Tibial artery (tissue), 4 donors: ENCODE data around the gene PRAC1.

Experiments used
- DNase-seq, 2 donors: peaks; one replicate each; pipeline ENCODE4 v3.0.0-alpha.2; 2019
- H3K27ac ChIP-seq, 2 donors: fragments of 200-600 bp; sonication (generic) in 1 of 2; 1 replicate in 1 of 2; 2 replicates in 1 of 2; pipeline ENCODE4 v1.5.1; 2018 to 2019; ENCODE audit warnings: mild to moderate bottlenecking in 1 of 2
- H3K27me3 ChIP-seq, 2 donors: fragments of 200-600 bp; sonication (generic) in 1 of 2; one replicate each; pipeline versions ENCODE4 v1.5.1 to v1.6.0; 2016 to 2019
- H3K36me3 ChIP-seq, 3 donors: fragments of 200-600 bp; sonication (generic) in 2 of 3; one replicate each; pipeline ENCODE4 v1.5.1; 2016 to 2019; ENCODE audit warnings: mild to moderate bottlenecking in 2 of 3
- H3K4me1 ChIP-seq, 4 donors: fragments of 200-600 bp; sonication (generic) in 2 of 4; 1 replicate in 3 of 4; 2 replicates in 1 of 4; pipeline ENCODE4 v1.5.1; 2016 to 2019
- H3K4me3 ChIP-seq, 2 donors: fragments of 200-600 bp; sonication (generic) in 1 of 2; 1 replicate in 1 of 2; 2 replicates in 1 of 2; pipeline ENCODE4 v1.5.1; 2018 to 2019; ENCODE audit warnings: mild to moderate bottlenecking in 2 of 2
- H3K9me3 ChIP-seq, 3 donors: fragments of 200-600 bp; sonication (generic) in 1 of 3; one replicate each; pipeline ENCODE4 v1.5.1; 2016 to 2019
- intact Hi-C: fragments of 100-400 bp; cut with DNase I; formaldehyde crosslinking; loops from one replicate; pipeline ENCODE4 v1.15.0; 2023; ENCODE audit warnings: low total_unique reads
- TF ChIP-seq, protein P1 (sequence below), 2 experiments: fragments of 200-600 bp in 1 of 2; fragments of 450-650 bp in 1 of 2; IDR thresholded peaks; one replicate each; pipeline ENCODE4 v1.5.1; 2017 to 2019; ENCODE audit warnings: antibody characterized with exemption in 2 of 2, mild to moderate bottlenecking in 1 of 2, moderate library complexity in 1 of 2

PRAC1 gene

DNA sequence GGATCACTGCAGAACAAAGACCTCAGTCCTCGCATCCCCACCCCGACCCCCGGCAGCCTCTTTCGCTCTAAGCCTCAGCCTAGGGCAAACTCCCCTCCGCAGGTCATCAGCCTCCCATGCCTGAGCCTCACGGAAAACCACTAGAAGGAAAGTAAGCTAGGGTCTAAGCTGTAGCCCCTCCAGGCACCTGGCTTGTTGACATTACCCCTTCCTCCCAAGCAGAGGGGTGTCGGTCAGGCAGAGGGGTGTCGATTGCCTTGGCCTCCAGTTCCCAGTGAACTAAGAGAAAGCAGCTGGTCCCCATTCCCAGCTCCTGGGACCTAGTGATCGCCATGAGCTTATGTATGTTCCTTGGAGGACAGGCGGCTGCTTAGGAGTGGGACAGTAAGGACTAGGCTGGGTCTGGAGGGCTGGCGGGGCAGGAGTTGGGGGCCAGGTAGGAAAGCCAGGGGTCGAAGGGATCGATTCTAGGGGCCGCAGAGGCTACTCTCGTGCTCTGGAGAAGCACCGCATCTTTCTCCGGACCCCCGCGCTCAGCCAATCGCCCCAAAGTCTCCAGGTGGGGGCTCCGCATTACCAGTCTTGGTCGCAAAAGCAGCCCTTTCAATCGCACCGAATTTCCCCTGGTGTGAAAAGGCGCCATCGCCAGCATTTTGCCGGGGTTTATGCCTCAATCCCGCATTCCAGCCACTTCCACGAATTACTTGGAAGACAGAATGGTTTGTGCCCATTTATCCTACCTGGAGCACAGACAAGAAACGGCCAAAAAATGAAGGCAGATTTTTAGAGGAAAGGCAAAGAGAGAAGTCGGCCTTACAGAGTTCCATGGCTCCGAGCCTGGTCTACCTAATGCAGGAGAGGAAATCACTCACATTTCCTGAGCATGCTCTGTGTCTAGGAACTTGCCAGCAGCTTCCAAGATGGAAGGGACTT is 27.6 kb upstream of the PRAC1 start:
- no peak overlapping the region for H3K4me3 ChIP-seq
- no peak overlapping the region for H3K27ac ChIP-seq
- DNase-seq = no peak
- no peaks in the 10 kb centered on the region for H3K36me3 ChIP-seq
- no peaks in the 10 kb centered on the region for H3K9me3 ChIP-seq
- H3K4me1 ChIP-seq = peaks cover 0 to 15% (median 7%) of the 10 kb centered on the region in 4 donors
- intact Hi-C loops = no loop called here
- TF ChIP-seq, protein P1, sequence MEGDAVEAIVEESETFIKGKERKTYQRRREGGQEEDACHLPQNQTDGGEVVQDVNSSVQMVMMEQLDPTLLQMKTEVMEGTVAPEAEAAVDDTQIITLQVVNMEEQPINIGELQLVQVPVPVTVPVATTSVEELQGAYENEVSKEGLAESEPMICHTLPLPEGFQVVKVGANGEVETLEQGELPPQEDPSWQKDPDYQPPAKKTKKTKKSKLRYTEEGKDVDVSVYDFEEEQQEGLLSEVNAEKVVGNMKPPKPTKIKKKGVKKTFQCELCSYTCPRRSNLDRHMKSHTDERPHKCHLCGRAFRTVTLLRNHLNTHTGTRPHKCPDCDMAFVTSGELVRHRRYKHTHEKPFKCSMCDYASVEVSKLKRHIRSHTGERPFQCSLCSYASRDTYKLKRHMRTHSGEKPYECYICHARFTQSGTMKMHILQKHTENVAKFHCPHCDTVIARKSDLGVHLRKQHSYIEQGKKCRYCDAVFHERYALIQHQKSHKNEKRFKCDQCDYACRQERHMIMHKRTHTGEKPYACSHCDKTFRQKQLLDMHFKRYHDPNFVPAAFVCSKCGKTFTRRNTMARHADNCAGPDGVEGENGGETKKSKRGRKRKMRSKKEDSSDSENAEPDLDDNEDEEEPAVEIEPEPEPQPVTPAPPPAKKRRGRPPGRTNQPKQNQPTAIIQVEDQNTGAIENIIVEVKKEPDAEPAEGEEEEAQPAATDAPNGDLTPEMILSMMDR (IDR thresholded peaks at IDR 0.05) = no peak
- peaks cover 1 to 100% of the 10 kb centered on the region in 2 donors for H3K27me3 ChIP-seq

DNA sequence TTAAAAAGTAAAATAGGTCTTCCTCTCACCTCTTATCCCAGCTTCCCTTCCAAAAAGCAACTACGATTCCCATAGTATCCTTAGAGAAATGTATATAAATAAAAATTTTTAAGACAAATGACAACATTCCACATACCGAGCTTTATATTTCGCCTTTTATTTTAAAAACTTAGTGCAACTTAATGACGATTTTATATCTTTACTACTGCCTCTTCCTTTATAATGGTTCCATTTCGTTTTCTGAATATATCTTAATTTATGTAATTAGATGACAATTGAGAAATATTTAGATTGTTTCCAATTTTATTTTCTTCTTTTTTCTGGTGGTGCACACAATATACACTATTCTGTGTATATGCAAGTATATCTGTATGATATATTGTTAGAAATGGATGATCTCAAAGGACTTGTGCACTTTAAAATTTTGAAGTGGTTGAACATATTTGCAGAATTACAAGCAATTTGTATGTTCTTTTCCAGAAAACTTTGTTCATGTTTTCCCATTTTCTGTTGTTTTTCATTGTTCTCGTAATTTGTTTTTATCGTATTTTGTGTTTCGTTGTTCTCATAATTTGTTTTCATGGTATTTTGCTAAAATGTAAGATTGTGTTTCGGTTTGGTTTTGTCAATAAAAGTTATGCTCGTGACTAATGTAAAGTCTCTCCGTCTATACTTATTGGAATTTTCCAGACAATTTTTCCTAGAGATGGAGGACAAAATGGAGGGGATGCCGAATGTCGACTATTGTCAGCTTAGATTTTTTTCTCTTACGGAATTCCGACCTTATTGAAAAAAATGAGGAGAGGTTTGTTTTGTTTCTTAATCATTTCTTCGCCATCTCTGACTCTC is 26.6 kb upstream of the PRAC1 start:
- H3K36me3 ChIP-seq = no peaks in the 10 kb centered on the region
- no peak for DNase-seq
- peaks cover 0 to 6% (median 1%) of the 10 kb centered on the region in 4 donors for H3K4me1 ChIP-seq
- TF ChIP-seq, protein P1 (IDR thresholded peaks at IDR 0.05) = no peak
- H3K9me3 ChIP-seq = no peaks in the 10 kb centered on the region
- H3K27ac ChIP-seq = no peak overlapping the region
- no peak overlapping the region for H3K4me3 ChIP-seq
- intact Hi-C loops = no loop called here
- peaks cover 0 to 100% of the 10 kb centered on the region in 2 donors for H3K27me3 ChIP-seq

DNA sequence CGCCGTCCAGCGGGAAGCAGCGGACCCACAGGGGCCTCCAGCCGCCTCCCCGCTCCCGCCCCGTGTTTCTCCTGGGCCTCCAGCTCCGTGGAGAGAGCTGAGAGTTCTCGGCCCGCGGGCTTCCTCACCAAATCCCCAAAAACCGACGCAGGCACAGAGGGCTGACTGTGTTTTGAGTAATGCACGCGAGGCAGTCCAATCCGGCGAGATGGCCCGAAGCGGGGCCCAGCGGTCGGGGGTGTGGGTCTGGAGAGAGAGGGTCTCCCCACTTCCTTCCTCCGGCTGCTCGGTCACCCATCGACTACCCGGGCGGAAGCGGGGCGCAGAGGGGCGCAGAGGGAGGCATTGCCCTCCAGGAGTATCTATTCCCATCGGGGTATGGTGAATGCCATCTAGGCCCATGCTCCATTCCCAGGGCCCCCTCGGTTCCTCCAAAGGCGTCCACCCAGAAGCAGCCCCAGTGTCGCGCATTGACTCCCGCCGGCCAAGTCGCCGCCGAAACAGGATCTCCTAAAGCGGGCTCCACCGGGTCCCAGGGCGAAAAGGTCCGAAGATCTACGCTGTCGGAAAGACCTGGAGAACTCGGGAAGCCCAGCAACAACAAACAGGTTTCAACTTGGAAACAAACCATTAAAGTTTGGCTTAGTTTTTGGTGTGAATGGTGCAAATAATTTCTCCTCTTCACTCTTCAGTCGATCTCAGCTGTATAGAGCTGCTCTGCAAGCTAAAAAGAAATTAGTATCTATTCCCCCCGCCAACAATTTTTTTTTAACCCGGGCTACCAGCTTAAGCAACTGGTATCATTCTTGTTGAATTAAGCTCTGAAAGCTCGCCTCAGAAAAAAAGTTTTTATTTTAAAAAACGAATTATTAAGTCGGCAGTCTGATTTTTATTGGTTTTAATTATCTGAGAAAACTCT is 25.4 kb upstream of the PRAC1 start:
- no peaks in the 10 kb centered on the region for H3K9me3 ChIP-seq
- no peak overlapping the region for H3K27ac ChIP-seq
- no peak overlapping the region for H3K4me3 ChIP-seq
- intact Hi-C loops = no loop called here
- TF ChIP-seq, protein P1 (IDR thresholded peaks at IDR 0.05) = no peak
- no peaks in the 10 kb centered on the region for H3K36me3 ChIP-seq
- H3K4me1 ChIP-seq = no peaks in the 10 kb centered on the region
- no peak for DNase-seq
- H3K27me3 ChIP-seq = peaks cover 0 to 100% of the 10 kb centered on the region in 2 donors

DNA sequence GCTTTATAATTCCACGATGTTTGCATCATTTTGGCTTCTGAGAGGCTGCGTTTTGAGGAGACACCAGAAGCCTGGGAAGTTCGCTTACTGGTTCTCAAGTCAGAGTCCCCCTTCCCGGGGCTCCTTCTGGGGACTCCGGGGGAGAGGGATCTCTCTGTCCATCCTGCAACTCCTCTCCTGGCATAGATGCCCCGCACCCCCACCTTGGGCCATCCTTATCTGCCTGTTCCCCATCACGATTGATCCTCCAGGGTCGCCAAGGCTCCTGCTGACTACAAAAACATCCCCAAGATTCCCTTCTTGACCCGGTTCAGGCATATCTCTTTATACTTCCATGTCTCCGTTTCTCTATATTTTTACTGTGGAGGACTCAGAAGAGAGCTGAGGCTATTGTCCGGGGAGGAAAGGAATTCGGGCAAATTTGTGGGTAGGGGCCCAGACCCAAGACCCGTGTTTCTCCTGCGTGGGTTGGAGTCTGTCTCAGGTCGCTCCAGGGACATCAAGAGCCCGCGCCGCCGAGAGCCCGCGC is 24.7 kb upstream of the PRAC1 start:
- no peak overlapping the region for H3K4me3 ChIP-seq
- no peaks in the 10 kb centered on the region for H3K9me3 ChIP-seq
- no peak overlapping the region for H3K27ac ChIP-seq
- H3K27me3 ChIP-seq = peaks cover 0 to 100% of the 10 kb centered on the region in 2 donors
- intact Hi-C loops = no loop called here
- DNase-seq = no peak
- no peaks in the 10 kb centered on the region for H3K4me1 ChIP-seq
- TF ChIP-seq, protein P1 (IDR thresholded peaks at IDR 0.05) = no peak
- H3K36me3 ChIP-seq = no peaks in the 10 kb centered on the region
